H54 (cell line): ENCODE measurements around the gene USB1.

Experiments used
- DNase-seq: peaks from one replicate; pipeline ENCODE4 v3.0.0; 2011; ENCODE audit warnings: low spot score, mixed read lengths; ENCODE audit not compliant: insufficient read length
- FAIRE-seq: peaks from 3 replicates; lab custom pipeline; 2011; peaks lifted over from hg19 to GRCh38; lab: Jason Lieb, UNC
- POLR2A ChIP-seq: IDR thresholded peaks from 2 replicates; pipeline ENCODE4 v1.6.1; 2011; ENCODE audit warnings: low read depth, mild to moderate bottlenecking, low read length

USB1 gene

GRCh38 chr16:58057784-58058183 is 56.6 kb downstream of the USB1 start:
- DNase-seq = no peak
- FAIRE-seq = no peak
- no peak for TF ChIP-seq POLR2A

DNA sequence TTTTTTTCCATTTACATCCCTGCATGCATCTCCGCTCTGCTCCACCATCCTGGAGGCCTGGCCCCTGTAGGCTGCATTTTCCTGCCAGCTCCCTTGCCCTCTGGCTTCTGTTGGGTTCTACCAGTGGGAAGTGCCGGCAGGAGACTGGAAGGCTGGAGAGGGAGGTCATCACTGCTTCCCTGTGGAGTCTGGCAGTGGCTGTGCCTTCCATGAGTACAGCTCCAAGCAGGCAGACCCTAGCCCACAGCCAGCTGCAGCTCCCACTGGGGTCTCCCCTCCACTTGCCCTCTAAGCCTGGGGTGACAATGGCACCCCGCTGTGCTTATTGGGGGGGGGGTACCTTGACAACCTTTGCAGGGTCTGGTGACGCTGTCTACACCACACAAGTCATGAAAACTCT is 61.6 kb downstream of the USB1 start:
- DNase-seq (no peak), FAIRE-seq (no peak)
- TF ChIP-seq POLR2A = no peak

DNA sequence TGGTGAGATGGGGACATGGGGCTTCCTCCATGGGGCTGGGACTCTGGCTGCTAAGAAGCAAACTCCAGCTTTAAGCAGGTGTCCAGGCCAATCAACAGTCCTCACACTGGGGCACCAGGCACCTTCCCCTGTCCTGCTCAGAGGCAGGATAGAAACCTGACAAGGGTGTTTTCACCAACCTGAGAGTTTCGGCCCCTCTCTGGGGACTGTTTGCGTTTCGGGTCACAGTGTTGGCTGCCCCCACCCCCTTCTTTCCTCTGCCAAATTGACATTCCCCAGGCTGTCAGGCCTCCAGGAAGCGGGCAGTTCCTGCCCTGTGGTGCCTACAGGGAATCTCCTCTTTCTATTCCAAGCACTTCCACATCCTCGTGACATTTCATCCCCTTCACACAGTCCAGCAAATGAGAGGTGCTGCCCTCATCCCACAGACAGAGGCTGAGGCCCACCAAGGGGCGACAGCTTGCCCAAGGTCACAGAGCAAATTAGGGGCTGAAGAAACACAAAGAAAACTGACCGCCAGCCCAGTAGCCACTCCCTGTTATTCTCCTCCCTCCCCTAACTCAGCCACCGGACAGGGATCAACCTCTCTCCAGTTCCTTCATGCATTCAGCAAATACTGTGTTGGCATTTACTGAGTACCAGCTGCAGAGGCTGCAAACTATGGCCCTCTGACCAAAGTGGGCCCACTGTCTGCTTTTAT is 62.3 kb downstream of the USB1 start:
- no peak for TF ChIP-seq POLR2A
- no peak for DNase-seq
- FAIRE-seq = no peak

GRCh38 chr16:58070585-58070984 is 69.4 kb downstream of the USB1 start:
- FAIRE-seq = no peak
- no peak for DNase-seq
- no peak for TF ChIP-seq POLR2A
